Fibroblast of lung (primary cell): ENCODE results near the gene ARL15. TPM values are rescaled to one million over a fixed set of nuclear protein-coding genes. Genes with fewer than 3 reads are reported as not detected.

Experiments
- DNase-seq, 2 donors: peaks; one replicate each; pipeline versions ENCODE4 v3.0.0 to v3.0.0-alpha.2; 2010; ENCODE audit warnings: low read depth in 2 of 2
- H2AFZ ChIP-seq: 2 replicates; pipeline ENCODE4 v1.5.1; 2012; ENCODE audit warnings: low read length, control low read depth, inconsistent platforms
- H3K27ac ChIP-seq: 2 replicates; pipeline ENCODE4 v1.5.1; 2011; ENCODE audit warnings: low read length, control low read depth; ENCODE audit not compliant: insufficient read depth
- H3K27me3 ChIP-seq: 2 replicates; pipeline ENCODE4 v1.5.1; 2011; ENCODE audit warnings: mild to moderate bottlenecking, low read length; ENCODE audit not compliant: control insufficient read depth, insufficient read depth
- H3K36me3 ChIP-seq: 2 replicates; pipeline ENCODE4 v1.5.1; 2011; ENCODE audit warnings: low read length; ENCODE audit not compliant: control insufficient read depth, insufficient read depth
- H3K4me1 ChIP-seq: 2 replicates; pipeline ENCODE4 v1.5.1; 2011; ENCODE audit warnings: low read length; ENCODE audit not compliant: control insufficient read depth, insufficient read depth; ENCODE audit errors: extremely low read depth
- H3K4me2 ChIP-seq: 2 replicates; pipeline ENCODE4 v1.5.1; 2011; ENCODE audit warnings: low read length, control low read depth; ENCODE audit not compliant: insufficient read depth; ENCODE audit errors: extremely low read depth
- H3K4me3 ChIP-seq, 4 experiments: fragments of 200-600 bp in 1 of 4; sonication (generic) in 1 of 4; replicated peaks in 1 of 4; 2 replicates each; pipeline ENCODE4 v1.5.1; 2011 to 2016; ENCODE audit warnings: low read length in 4 of 4, low read depth in 3 of 4, mild to moderate bottlenecking in 3 of 4, control low read depth in 2 of 4, inconsistent platforms in 1 of 4, mixed read lengths in 1 of 4; ENCODE audit not compliant: insufficient read depth in 1 of 4; ENCODE audit errors: control extremely low read depth in 1 of 4
- H3K79me2 ChIP-seq: 2 replicates; pipeline ENCODE4 v1.5.1; 2012; ENCODE audit warnings: mild to moderate bottlenecking, low read length, inconsistent platforms; ENCODE audit not compliant: control insufficient read depth, insufficient read depth
- H3K9ac ChIP-seq: 2 replicates; pipeline ENCODE4 v1.5.1; 2011; ENCODE audit warnings: mild to moderate bottlenecking, low read length, control low read depth; ENCODE audit not compliant: insufficient read depth
- H3K9me3 ChIP-seq: 2 replicates; pipeline ENCODE4 v1.5.1; 2012; ENCODE audit warnings: low read depth, low read length; ENCODE audit not compliant: control insufficient read depth, insufficient read depth
- H4K20me1 ChIP-seq: 2 replicates; pipeline ENCODE4 v1.5.1; 2011; ENCODE audit warnings: low read length; ENCODE audit not compliant: control insufficient read depth, insufficient read depth; ENCODE audit errors: extremely low read depth
- CTCF ChIP-seq, 2 donors: IDR thresholded peaks in 1 of 2; conservative IDR thresholded peaks in 1 of 2; 1 replicate in 1 of 2; 2 replicates in 1 of 2; pipeline ENCODE4 v1.5.1; 2011 to 2012; ENCODE audit warnings: low read length in 2 of 2, control low read depth in 1 of 2, inconsistent platforms in 1 of 2, low read depth in 1 of 2, mild to moderate bottlenecking in 1 of 2
- EZH2 ChIP-seq: IDR thresholded peaks from 2 replicates; pipeline ENCODE4 v1.5.1; 2012; ENCODE audit warnings: low read length, control low read depth, mild to moderate bottlenecking; ENCODE audit errors: missing control alignments
- polyA plus RNA-seq, 2 donors: library from polyadenylated mRNA; depleted of rRNA in 1 of 2; stranded (reverse) in 1 of 2; unstranded in 1 of 2; fragments of >200 nt; gene quantifications; 2 replicates each; pipeline ENCODE4 v1.2.1, GENCODE V29; 2011 to 2012; ENCODE audit warnings: missing spikeins in 1 of 2
- total RNA-seq: library from RNA; depleted of rRNA; stranded (reverse); fragments of >200 nt; gene quantifications from 2 replicates; pipeline ENCODE4 v1.2.1, GENCODE V29; 2014

ARL15 gene
- total and polyA plus RNA-seq, 2 donors (not counting 1 experiment from before 2014, with no cell fraction given), result 20.6 to 28.7 TPM

DNA sequence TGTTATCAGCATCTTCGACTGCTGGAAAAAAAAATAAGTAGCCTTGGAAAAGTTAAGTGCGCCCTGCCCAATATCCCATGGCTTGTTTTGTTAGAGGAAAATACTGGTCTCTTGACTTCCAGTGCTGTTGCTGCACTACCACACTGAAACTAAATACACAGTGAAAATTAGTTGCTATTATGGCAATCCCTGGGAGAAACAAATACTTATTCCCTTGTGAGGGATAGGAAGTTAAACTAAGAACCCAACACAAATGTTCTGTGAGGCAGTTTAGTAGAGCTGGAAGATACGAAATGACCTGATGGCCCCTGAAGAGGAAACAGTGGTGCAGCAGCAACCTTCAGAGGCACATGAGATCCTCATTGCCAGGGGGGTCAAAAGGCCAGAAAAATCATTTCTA lies 164.0 kb downstream of the ARL15 start:
- Histone ChIP-seq H3K36me3 (no peaks in the 10 kb centered on the region), H3K9ac (no peak overlapping the region), H3K27me3 (no peaks in the 10 kb centered on the region), H4K20me1 (no peaks in the 10 kb centered on the region), H3K4me2 (no peak overlapping the region), H3K9me3 (no peaks in the 10 kb centered on the region), H3K4me3 (no peak overlapping the region), H2AFZ (no peak overlapping the region), H3K79me2 (no peaks in the 10 kb centered on the region), H3K27ac (no peak overlapping the region), H3K4me1 (no peaks in the 10 kb centered on the region)
- TF ChIP-seq EZH2 (no peak), CTCF (conservative IDR thresholded peaks at IDR 0.05 in 1 of 2, IDR thresholded peaks at IDR 0.05 in 1 of 2; ENCODE audit: low read depth in 1 of 2, low read length in 2 of 2) (no peak)
- DNase-seq, result no peak

GRCh38 chr5:54140247-54140840 lies 170.0 kb downstream of the ARL15 start:
- no peaks in the 10 kb centered on the region for H3K79me2 ChIP-seq
- TF ChIP-seq EZH2, result no peak
- TF ChIP-seq CTCF (conservative IDR thresholded peaks at IDR 0.05 in 1 of 2, IDR thresholded peaks at IDR 0.05 in 1 of 2; ENCODE audit: low read depth in 1 of 2, low read length in 2 of 2), result no peak
- H3K9ac ChIP-seq, result no peak overlapping the region
- H3K4me2 ChIP-seq, result no peak overlapping the region
- H4K20me1 ChIP-seq, result no peaks in the 10 kb centered on the region
- no peak for DNase-seq
- no peak overlapping the region for H3K27ac ChIP-seq
- H3K27me3 ChIP-seq, result no peaks in the 10 kb centered on the region
- no peaks in the 10 kb centered on the region for H3K4me1 ChIP-seq
- no peak overlapping the region for H3K4me3 ChIP-seq
- no peaks in the 10 kb centered on the region for H3K36me3 ChIP-seq
- H3K9me3 ChIP-seq, result no peaks in the 10 kb centered on the region
- H2AFZ ChIP-seq, result no peak overlapping the region

- no peaks in the 10 kb centered on the region for H3K27me3 ChIP-seq
- no peak for TF ChIP-seq EZH2
- no peak for TF ChIP-seq CTCF (conservative IDR thresholded peaks at IDR 0.05 in 1 of 2, IDR thresholded peaks at IDR 0.05 in 1 of 2; ENCODE audit: low read depth in 1 of 2, low read length in 2 of 2)
- H3K4me3 ChIP-seq, result no peak overlapping the region
- no peak overlapping the region for H3K4me2 ChIP-seq
- no peaks in the 10 kb centered on the region for H3K36me3 ChIP-seq
- no peak overlapping the region for H3K27ac ChIP-seq
- H3K4me1 ChIP-seq, result no peaks in the 10 kb centered on the region
- H3K9ac ChIP-seq, result no peak overlapping the region
- H3K9me3 ChIP-seq, result no peaks in the 10 kb centered on the region
- DNase-seq, result no peak
- no peaks in the 10 kb centered on the region for H3K79me2 ChIP-seq
- no peak overlapping the region for H2AFZ ChIP-seq
- no peaks in the 10 kb centered on the region for H4K20me1 ChIP-seq
These were observed 173.6 kb downstream of the ARL15 start for GRCh38 chr5:54136516-54137440.
